GM08714 (cell line): ENCODE results near the gene ARHGAP24.
"Not testable (repeated sequence)": the region's sequence is repeated elsewhere in the genome, so short reads cannot be mapped to it uniquely, and the experiment has no call there.

Source experiments
- H3K4me3 ChIP-seq: fragments of 200-500 bp; sonication (Bioruptor generic); 2 replicates; pipeline ENCODE4 v1.5.1; 2014; ENCODE audit warnings: mild to moderate bottlenecking, low read length, inconsistent platforms
- ZNF274 ChIP-seq: IDR thresholded peaks from 2 replicates; pipeline ENCODE4 v1.6.1; 2012; ENCODE audit warnings: mild to moderate bottlenecking, low read depth, low read length

ARHGAP24 gene

DNA sequence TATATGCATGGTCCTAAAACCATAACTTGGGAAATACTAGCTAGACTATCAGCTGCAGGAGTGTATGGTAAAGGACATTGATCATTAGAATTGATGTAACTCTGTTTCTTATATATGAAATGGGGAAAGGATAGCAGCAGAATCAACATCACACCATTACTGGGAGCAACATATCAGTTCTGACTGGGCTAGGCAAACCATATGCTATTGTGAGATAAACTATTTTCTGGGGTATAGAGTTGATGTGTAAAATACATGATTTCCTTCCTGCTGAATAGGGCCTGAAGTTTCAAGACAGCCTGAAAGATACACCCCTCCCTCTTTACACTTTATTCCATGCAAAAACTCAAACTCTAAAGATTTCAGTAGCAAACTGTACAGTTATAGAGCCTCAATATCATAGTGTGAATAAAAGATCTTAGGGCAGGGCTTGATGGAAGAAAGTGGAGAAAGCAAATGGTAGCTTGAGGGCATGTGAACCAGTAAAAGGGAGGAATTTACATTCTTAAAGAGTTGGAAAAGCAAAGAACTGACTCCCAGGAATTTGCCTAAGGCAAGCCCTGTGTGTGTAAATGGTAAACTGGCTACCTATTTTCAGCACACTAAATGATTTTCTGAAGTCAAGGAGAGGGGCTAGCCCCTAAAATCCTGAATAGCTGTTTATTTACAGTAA, 480.8 kb downstream of the ARHGAP24 start:
- no peak overlapping the region for H3K4me3 ChIP-seq
- TF ChIP-seq ZNF274, result no peak

- TF ChIP-seq ZNF274, result no peak
- no peak overlapping the region for H3K4me3 ChIP-seq
Measured at GRCh38 chr4:85956293-85956945, 481.5 kb downstream of the ARHGAP24 start.

- no peak for TF ChIP-seq ZNF274
- no peak overlapping the region for H3K4me3 ChIP-seq
Measured at GRCh38 chr4:85961887-85962286, 486.9 kb downstream of the ARHGAP24 start.

GRCh38 chr4:85963231-85963630, 488.3 kb downstream of the ARHGAP24 start:
- H3K4me3 ChIP-seq, result no peak overlapping the region
- no peak for TF ChIP-seq ZNF274

DNA sequence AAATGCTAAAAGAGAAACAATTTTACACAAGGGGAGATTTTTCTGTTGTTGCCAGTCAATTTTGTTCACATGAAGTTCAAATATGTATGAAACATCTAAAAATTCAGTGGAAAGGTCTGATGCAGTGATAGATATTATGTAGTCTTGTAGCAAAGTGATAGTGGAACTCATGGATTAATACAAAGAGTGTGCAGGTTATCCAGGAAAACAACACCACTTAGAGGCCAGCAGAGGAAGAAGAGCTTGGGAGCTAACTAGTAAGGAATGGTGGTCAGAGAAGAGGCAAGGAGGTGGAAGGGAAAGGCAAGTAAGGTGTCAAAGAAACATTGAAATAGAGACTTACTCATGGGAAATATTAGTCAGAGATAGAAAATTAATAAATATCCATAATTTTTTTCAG, 489.3 kb downstream of the ARHGAP24 start:
- no peak for TF ChIP-seq ZNF274
- no peak overlapping the region for H3K4me3 ChIP-seq

GRCh38 chr4:85965017-85965416, 490.1 kb downstream of the ARHGAP24 start:
- not testable (repeated sequence) for H3K4me3 ChIP-seq

- no peak for TF ChIP-seq ZNF274
- no peak overlapping the region for H3K4me3 ChIP-seq
Measured at GRCh38 chr4:85965529-85965928, 490.6 kb downstream of the ARHGAP24 start.

GRCh38 chr4:85966373-85966772, 491.4 kb downstream of the ARHGAP24 start:
- H3K4me3 ChIP-seq, result no peak overlapping the region
- TF ChIP-seq ZNF274, result no peak

DNA sequence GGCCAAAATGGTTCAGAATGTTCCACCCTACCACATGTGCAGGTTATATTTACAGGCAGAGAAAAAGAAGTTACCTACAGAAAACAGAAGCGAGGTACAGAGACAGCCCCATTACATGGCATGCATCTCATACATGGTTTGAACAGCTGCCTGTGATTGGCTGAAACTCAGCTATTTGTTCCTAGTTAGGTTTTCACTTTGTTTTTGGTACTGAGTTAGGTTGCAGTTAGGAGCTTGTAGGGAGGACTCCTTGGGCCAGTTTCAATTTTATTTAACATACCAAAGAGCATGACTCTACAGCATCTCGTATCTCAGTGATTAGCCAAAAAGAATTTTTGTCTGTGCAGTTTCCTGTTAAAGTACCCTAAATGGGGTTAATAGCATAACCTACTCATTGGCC, 492.9 kb downstream of the ARHGAP24 start:
- no peak for TF ChIP-seq ZNF274
- no peak overlapping the region for H3K4me3 ChIP-seq

DNA sequence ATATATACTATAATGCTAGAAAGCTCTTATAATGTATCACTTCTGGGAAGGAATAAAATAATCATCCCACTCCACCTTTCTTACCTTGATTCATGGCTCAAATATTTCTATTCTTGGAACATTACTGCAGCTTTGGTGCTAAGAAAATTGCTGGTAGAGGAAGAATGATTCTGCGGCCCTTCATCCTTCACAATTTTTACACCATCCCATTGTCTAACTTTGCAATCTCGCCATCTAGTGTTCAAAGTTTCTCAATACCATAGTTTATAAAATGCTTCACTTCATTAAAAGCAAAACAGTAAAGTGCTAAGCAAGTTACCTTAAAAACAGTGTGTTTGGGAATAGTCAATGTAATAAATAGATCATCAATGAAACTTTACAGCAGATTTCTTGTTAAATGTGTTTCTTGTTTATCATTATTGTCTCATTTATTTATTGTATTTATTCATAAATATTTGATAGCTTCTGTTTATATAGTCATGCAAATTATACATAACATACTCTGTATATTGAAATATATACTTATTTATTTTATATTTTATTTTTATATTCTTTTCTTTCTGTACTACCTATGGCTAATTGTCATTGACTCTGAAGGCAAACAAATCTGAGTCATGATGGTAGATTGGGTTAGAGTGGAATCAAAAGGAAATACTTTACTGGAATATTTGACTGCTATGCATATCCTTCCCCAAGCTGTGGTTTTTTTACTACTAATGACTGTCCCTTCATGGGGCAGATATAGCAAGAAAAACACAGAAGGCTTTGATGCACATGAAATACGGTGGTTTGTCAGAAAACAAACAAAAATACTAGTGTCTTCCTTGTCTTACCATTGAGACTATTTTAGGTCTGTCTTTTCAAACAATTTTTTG, 494.2 kb downstream of the ARHGAP24 start:
- no peak for TF ChIP-seq ZNF274
- H3K4me3 ChIP-seq, result no peak overlapping the region

DNA sequence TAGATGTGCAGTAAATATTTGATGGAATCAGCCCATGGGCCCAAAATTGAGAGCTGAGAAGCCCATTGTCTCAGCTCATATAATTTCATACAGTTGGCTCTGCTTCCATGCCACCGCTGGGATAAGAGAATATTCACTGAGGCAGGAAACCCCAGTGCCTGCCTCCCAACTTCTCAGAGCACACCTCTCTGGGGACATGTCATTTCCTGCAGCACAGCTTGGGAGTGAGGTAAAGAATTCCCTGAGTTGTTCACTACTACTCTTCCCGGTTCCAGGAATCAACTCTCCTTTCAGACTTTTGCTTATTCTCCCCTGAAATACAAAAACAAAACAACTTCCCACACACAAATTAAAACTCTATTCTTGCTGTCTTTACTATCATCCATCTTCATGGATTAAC, 495.6 kb downstream of the ARHGAP24 start:
- no peak overlapping the region for H3K4me3 ChIP-seq

GRCh38 chr4:85979276-85979675, 504.3 kb downstream of the ARHGAP24 start:
- TF ChIP-seq ZNF274, result no peak
- H3K4me3 ChIP-seq, result no peak overlapping the region

More for the DNA sequence above, 495.6 kb downstream of the ARHGAP24 start:
- no peak for TF ChIP-seq ZNF274

- no peak for TF ChIP-seq ZNF274
- no peak overlapping the region for H3K4me3 ChIP-seq
Measured at GRCh38 chr4:85986266-85986665, 511.3 kb downstream of the ARHGAP24 start.

DNA sequence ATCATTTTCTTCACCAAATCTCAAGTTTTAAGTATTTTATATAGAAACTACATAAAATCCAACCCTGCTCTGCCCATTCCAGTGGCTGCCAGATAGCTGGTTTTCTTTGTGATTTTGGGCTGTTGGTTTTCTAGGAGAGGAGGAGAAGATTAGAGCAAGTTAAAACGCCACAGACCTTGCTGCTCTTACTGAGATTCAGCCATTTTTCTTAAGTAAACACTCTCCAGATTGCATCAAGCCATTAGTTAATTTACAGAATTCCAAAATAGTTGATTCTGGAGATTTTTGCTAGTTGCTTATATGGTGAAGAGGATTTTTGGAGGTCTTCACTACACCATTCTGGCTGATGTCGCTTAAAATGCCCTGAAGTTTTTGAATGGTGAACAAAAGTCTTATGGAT, 518.7 kb downstream of the ARHGAP24 start:
- no peak overlapping the region for H3K4me3 ChIP-seq
- TF ChIP-seq ZNF274, result no peak

- no peak overlapping the region for H3K4me3 ChIP-seq
- TF ChIP-seq ZNF274, result no peak
Measured at GRCh38 chr4:85994576-85994975, 519.6 kb downstream of the ARHGAP24 start.
